ENCODE data around the gene LOXL4.
A peak's percentile ranks its signal among the peaks of the same experiment; 100 is the strongest.

The LOXL4 gene

GRCh38 chr10:98299341-98299740 is 31.3 kb upstream of the LOXL4 start:
- TF ChIP-seq, protein P1, sequence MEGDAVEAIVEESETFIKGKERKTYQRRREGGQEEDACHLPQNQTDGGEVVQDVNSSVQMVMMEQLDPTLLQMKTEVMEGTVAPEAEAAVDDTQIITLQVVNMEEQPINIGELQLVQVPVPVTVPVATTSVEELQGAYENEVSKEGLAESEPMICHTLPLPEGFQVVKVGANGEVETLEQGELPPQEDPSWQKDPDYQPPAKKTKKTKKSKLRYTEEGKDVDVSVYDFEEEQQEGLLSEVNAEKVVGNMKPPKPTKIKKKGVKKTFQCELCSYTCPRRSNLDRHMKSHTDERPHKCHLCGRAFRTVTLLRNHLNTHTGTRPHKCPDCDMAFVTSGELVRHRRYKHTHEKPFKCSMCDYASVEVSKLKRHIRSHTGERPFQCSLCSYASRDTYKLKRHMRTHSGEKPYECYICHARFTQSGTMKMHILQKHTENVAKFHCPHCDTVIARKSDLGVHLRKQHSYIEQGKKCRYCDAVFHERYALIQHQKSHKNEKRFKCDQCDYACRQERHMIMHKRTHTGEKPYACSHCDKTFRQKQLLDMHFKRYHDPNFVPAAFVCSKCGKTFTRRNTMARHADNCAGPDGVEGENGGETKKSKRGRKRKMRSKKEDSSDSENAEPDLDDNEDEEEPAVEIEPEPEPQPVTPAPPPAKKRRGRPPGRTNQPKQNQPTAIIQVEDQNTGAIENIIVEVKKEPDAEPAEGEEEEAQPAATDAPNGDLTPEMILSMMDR (IDR thresholded peaks at IDR 0.05; ENCODE audit: low read depth, low read length) = no peak
- TF ChIP-seq MAX (IDR thresholded peaks at IDR 0.05; ENCODE audit: low read depth, low read length) (no peak), POLR2A (IDR thresholded peaks at IDR 0.05; ENCODE audit: extremely low read depth, insufficient read length) (no peak), MYC (IDR thresholded peaks at IDR 0.05; ENCODE audit: low read depth, low read length) (no peak)
- no peak for DNase-seq (ENCODE audit: low read depth)
- no peak overlapping the region for H3K4me3 ChIP-seq (ENCODE audit: low read depth, low read length)

DNA sequence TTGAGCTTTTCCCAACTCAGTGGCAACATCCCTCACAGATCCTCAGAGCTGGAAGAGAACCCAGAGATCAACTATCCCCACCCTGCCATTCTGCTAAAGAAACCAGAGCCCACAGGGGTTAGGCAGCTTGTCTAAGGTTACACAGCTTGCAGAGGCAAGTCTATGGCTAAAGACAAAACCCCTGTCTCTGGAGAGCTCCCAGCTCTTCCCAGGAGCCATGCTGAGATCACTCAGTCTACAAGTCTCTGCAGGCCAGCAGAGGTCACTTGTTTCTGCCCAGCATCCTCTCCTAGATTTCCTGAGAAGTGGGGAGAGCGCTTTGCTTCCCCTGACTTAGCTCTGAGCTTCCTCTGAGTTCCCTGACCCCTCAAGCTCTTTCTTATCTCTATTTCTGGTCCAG is 28.5 kb upstream of the LOXL4 start:
- DNase-seq (ENCODE audit: low read depth) = no peak
- TF ChIP-seq POLR2A (IDR thresholded peaks at IDR 0.05; ENCODE audit: extremely low read depth, insufficient read length) (no peak), MYC (IDR thresholded peaks at IDR 0.05; ENCODE audit: low read depth, low read length) (no peak), MAX (IDR thresholded peaks at IDR 0.05; ENCODE audit: low read depth, low read length) (no peak)
- TF ChIP-seq, protein P1 (IDR thresholded peaks at IDR 0.05; ENCODE audit: low read depth, low read length) = no peak
- no peak overlapping the region for H3K4me3 ChIP-seq (ENCODE audit: low read depth, low read length)

DNA sequence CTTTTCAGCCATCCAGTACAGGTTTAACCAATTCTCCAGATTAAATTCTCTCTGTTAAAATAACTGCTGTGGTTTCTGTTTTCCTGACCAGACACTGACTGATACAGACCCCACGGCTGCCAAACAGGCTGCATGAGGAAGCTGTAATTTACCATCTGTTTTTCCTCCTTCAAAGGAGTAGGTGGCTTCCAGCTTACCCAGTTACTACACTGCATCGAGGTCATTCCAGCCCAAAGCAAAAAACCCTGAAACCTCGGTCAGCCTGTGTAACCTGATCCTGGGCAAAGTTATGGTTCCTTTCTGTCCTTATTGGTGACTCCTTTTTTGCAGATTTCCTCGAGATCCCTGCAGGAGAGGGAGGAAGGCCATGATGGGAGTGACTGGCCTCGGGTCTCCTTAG is 27.9 kb upstream of the LOXL4 start:
- peak; percentile 45 for DNase-seq (ENCODE audit: low read depth)
- H3K4me3 ChIP-seq (ENCODE audit: low read depth, low read length) = no peak overlapping the region
- TF ChIP-seq MAX (IDR thresholded peaks at IDR 0.05; ENCODE audit: low read depth, low read length) (no peak), MYC (IDR thresholded peaks at IDR 0.05; ENCODE audit: low read depth, low read length) (no peak), POLR2A (IDR thresholded peaks at IDR 0.05; ENCODE audit: extremely low read depth, insufficient read length) (no peak)
- TF ChIP-seq, protein P1 (IDR thresholded peaks at IDR 0.05; ENCODE audit: low read depth, low read length) = no peak

- no peak overlapping the region for H3K4me3 ChIP-seq (ENCODE audit: low read depth, low read length)
- peak; percentile 25 for DNase-seq (ENCODE audit: low read depth)
- TF ChIP-seq POLR2A (IDR thresholded peaks at IDR 0.05; ENCODE audit: extremely low read depth, insufficient read length) (no peak), MYC (IDR thresholded peaks at IDR 0.05; ENCODE audit: low read depth, low read length) (no peak), MAX (IDR thresholded peaks at IDR 0.05; ENCODE audit: low read depth, low read length) (no peak)
- TF ChIP-seq, protein P1 (IDR thresholded peaks at IDR 0.05; ENCODE audit: low read depth, low read length) = no peak
Measured at GRCh38 chr10:98295401-98295811, 27.4 kb upstream of the LOXL4 start.

DNA sequence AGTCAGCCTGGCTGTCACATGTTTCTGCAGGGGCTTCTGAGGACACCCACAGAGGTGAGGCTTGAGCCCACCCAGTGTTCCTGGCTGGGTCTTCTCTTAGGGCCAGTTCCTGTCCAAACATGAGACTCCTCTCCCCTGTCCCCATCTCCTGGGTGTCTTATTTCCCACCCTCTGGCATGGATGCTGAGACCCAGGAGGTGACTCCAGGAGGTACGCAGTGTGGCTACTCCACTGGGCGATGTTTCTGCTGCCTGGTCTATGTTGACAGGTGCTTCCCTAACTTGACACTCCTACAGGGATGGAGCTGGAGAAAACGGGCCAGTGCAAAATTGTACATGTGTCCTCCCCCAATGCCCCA is 26.3 kb upstream of the LOXL4 start:
- TF ChIP-seq MYC (IDR thresholded peaks at IDR 0.05; ENCODE audit: low read depth, low read length) (no peak), POLR2A (IDR thresholded peaks at IDR 0.05; ENCODE audit: extremely low read depth, insufficient read length) (no peak), MAX (IDR thresholded peaks at IDR 0.05; ENCODE audit: low read depth, low read length) (no peak)
- TF ChIP-seq, protein P1 (IDR thresholded peaks at IDR 0.05; ENCODE audit: low read depth, low read length) = no peak

More for the DNA sequence above, 26.3 kb upstream of the LOXL4 start:
- DNase-seq (ENCODE audit: low read depth) = no peak
- no peak overlapping the region for H3K4me3 ChIP-seq (ENCODE audit: low read depth, low read length)

Data from NB4 (cell line).